GM12878 (cell line): ENCODE results near the gene FXYD3. TPM values are rescaled to one million over a fixed set of nuclear protein-coding genes. Genes with fewer than 3 reads are reported as not detected.

Experiments
- ATAC-seq: fragments of 200-7000 bp; cut with Tn5 transposase; 3 replicates; pipeline ENCODE4 v1.9.1; 2020; ENCODE audit warnings: mild to moderate bottlenecking, moderate library complexity
- BruUV-seq: library from RNA; stranded (reverse); fragments of 400-500 nt; replicated peaks from 2 replicates; lab custom pipeline; 2021; lab: Mats Ljungman, UMichigan
- CTCF ChIA-PET: fragments of 300-600 bp; sonication (Branson Sonifier 250); formaldehyde crosslinking; extraction: SDS; loops from one replicate; lab custom pipeline; 2021; ENCODE audit warnings: inconsistent platforms; lab: Yijun Ruan, JAX
- POLR2A ChIA-PET: fragments of 350-600 bp; formaldehyde crosslinking; extraction: SDS; loops from one replicate; lab custom pipeline; 2021; ENCODE audit warnings: inconsistent platforms; lab: Charles Lee
- RAD21 ChIA-PET: fragments of 300-600 bp; sonication (Branson Sonifier 250); formaldehyde crosslinking; loops from one replicate; lab custom pipeline; 2023; ENCODE audit warnings: antibody characterized with exemption; ENCODE audit not compliant: unreplicated experiment; lab: Charles Lee
- SMC1A ChIA-PET: fragments of 300-600 bp; sonication (Branson Sonifier 250); formaldehyde crosslinking; loops from one replicate; lab custom pipeline; 2023; ENCODE audit not compliant: unreplicated experiment, uncharacterized antibody; lab: Charles Lee
- DNase-seq: peaks from one replicate; pipeline ENCODE4 v3.0.0-alpha.2; 2011; ENCODE audit warnings: low read depth, low spot score
- FAIRE-seq: peaks from 3 replicates; lab custom pipeline; 2011; peaks lifted over from hg19 to GRCh38; lab: Jason Lieb, UNC
- H2AFZ ChIP-seq: 2 replicates; pipeline ENCODE4 v1.6.0; 2011; ENCODE audit warnings: low read depth, low read length, control low read depth; ENCODE audit not compliant: control insufficient read depth
- H3K27ac ChIP-seq: 2 replicates; pipeline ENCODE4 v1.5.1; 2011; ENCODE audit warnings: control low read depth; ENCODE audit not compliant: control insufficient read depth, insufficient read depth
- H3K27me3 ChIP-seq, 2 experiments: replicated peaks in 1 of 2; 2 replicates each; pipeline versions ENCODE4 v1.6.0 to v1.6.1; 2011; ENCODE audit warnings: low read length in 1 of 2; ENCODE audit not compliant: control insufficient read depth in 2 of 2, insufficient read depth in 2 of 2
- H3K36me3 ChIP-seq, 2 experiments: 2 replicates each; pipeline ENCODE4 v1.5.1; 2011; ENCODE audit warnings: low read length in 1 of 2; ENCODE audit not compliant: control insufficient read depth in 2 of 2, insufficient read depth in 2 of 2
- H3K4me1 ChIP-seq: 2 replicates; pipeline ENCODE4 v1.6.1; 2011; ENCODE audit warnings: mild to moderate bottlenecking, low read length, moderate library complexity, mixed read lengths; ENCODE audit not compliant: control insufficient read depth, insufficient read depth
- H3K4me2 ChIP-seq: 2 replicates; pipeline ENCODE4 v1.6.0; 2011; ENCODE audit warnings: control low read depth; ENCODE audit not compliant: control insufficient read depth, insufficient read depth
- H3K4me3 ChIP-seq: fragments of 200-600 bp; sonication (generic); 2 replicates; pipeline ENCODE4 v1.5.1; 2016
- H3K79me2 ChIP-seq: 2 replicates; pipeline ENCODE4 v1.6.0; 2011; ENCODE audit warnings: low read length; ENCODE audit not compliant: control insufficient read depth, insufficient read depth
- H3K9ac ChIP-seq: 2 replicates; pipeline ENCODE4 v1.8.0; 2011; ENCODE audit warnings: low read length, control low read depth, mixed read lengths; ENCODE audit not compliant: control insufficient read depth, insufficient read depth
- H3K9me3 ChIP-seq: replicated peaks from 3 replicates; pipeline ENCODE4 v1.5.1; 2011; ENCODE audit warnings: mild to moderate bottlenecking, low read length; ENCODE audit not compliant: control insufficient read depth, insufficient read depth
- H4K20me1 ChIP-seq: 2 replicates; pipeline ENCODE4 v1.6.0; 2011; ENCODE audit not compliant: control insufficient read depth, insufficient read depth
- BACH1 ChIP-seq: fragments of 450-650 bp; IDR thresholded peaks from 2 replicates; pipeline ENCODE4 v1.6.1; 2017; ENCODE audit warnings: mild to moderate bottlenecking, borderline replicate concordance
- CEBPB ChIP-seq, 2 experiments: fragments of 150-350 bp in 1 of 2; IDR thresholded peaks; 2 replicates each; pipeline ENCODE4 v1.6.1; 2012 to 2014; ENCODE audit warnings: low read depth in 2 of 2, low read length in 2 of 2, borderline replicate concordance in 1 of 2, inconsistent platforms in 1 of 2
- ETV6 ChIP-seq, 2 experiments: fragments of 450-650 bp in 1 of 2; IDR thresholded peaks in 1 of 2; conservative IDR thresholded peaks in 1 of 2; 2 replicates each; pipeline ENCODE4 v1.6.1; 2014; ENCODE audit warnings: antibody characterized with exemption in 1 of 2, borderline replicate concordance in 1 of 2, low read depth in 1 of 2, mild to moderate bottlenecking in 1 of 2, moderate library complexity in 1 of 2
- JUND ChIP-seq: IDR thresholded peaks from 2 replicates; pipeline ENCODE4 v1.6.1; 2012; ENCODE audit warnings: low read depth, mild to moderate bottlenecking, low read length, improper control_type of control experiment, moderate library complexity
- MAX ChIP-seq: IDR thresholded peaks from 2 replicates; pipeline ENCODE4 v1.6.1; 2012; ENCODE audit warnings: low read depth, low read length, improper control_type of control experiment
- MEF2B ChIP-seq: fragments of 450-650 bp; IDR thresholded peaks from 2 replicates; pipeline ENCODE4 v1.6.1; 2018; ENCODE audit warnings: mild to moderate bottlenecking, moderate library complexity; ENCODE audit not compliant: partially characterized antibody, poor library complexity, severe bottlenecking
- NFXL1 ChIP-seq: fragments of 450-650 bp; IDR thresholded peaks from 2 replicates; pipeline ENCODE4 v1.6.1; 2017; ENCODE audit warnings: antibody characterized with exemption, mild to moderate bottlenecking, borderline replicate concordance
- ZBTB40 ChIP-seq: fragments of 450-650 bp; IDR thresholded peaks from 2 replicates; pipeline ENCODE4 v1.6.1; 2016; ENCODE audit warnings: mild to moderate bottlenecking, moderate library complexity, borderline replicate concordance
- ZNF207 ChIP-seq: fragments of 450-650 bp; IDR thresholded peaks from 2 replicates; pipeline ENCODE4 v1.6.1; 2014; ENCODE audit warnings: antibody characterized with exemption, mild to moderate bottlenecking, borderline replicate concordance
- ZNF24 ChIP-seq: fragments of 450-650 bp; IDR thresholded peaks from 2 replicates; pipeline ENCODE4 v1.6.1; 2017; ENCODE audit warnings: antibody characterized with exemption, mild to moderate bottlenecking
- ZNF274 ChIP-seq: IDR thresholded peaks from one replicate; pipeline ENCODE4 v1.8.0; 2011; ENCODE audit not compliant: insufficient read length, insufficient read depth
- WGBS: methylation state at CpG from one replicate; pipeline ENCODE4 v1.1.6; 2016; ENCODE audit warnings: low lambda C conversion rate; ENCODE audit not compliant: insufficient replicate concordance, insufficient coverage; ENCODE audit errors: missing lambda C conversion rate; 5-methylcytosine and 5-hydroxymethylcytosine counted together
- in situ Hi-C: fragments of 300-500 bp; cut with MboI; formaldehyde crosslinking; loops from 9 replicates; pipeline ENCODE4 v1.14.3; 2018; ENCODE audit warnings: mixed read lengths
- intact Hi-C: fragments of 100-400 bp; cut with micrococcal nuclease; formaldehyde crosslinking; loops from one replicate; pipeline ENCODE4 v1.14.2; 2022; ENCODE audit not compliant: unreplicated experiment
- polyA plus RNA-seq, 11 experiments: library from polyadenylated mRNA; depleted of rRNA in 4 of 11; unstranded in 6 of 11; stranded (reverse) in 5 of 11; fragments of >200 nt; fragmentation: Nextera tagmentation in 4 of 11; fragmentation: Illumina TruSeq in 1 of 11; extraction: Ambion mirVana in 4 of 11; extraction: Trizol in 1 of 11; gene quantifications; 1 replicate in 1 of 11; 2 replicates in 10 of 11; pipeline versions ENCODE4 v1.2.1 to v1.2.3, GENCODE V29; 2011 to 2016; ENCODE audit warnings: inconsistent platforms in 2 of 11, missing spikeins in 2 of 11, low read depth in 1 of 11
- total RNA-seq, 4 experiments: library from RNA; depleted of rRNA in 3 of 4; stranded (reverse); fragments of >200 nt in 3 of 4; fragmentation: Illumina TruSeq in 1 of 4; extraction: Trizol in 1 of 4; gene quantifications; 2 replicates each; pipeline versions ENCODE4 v1.2.1 to v1.2.3, GENCODE V29; 2013 to 2021

FXYD3 gene
- total and polyA plus RNA-seq, 10 of the 15 experiments (the other 5 are each of a cell fraction or from before 2014, with no cell fraction given): 0.09 to 0.44 TPM; not detected in 8

- intact Hi-C loops: no loop called here
- FAIRE-seq: no peak
- BruUV-seq: no TSS peak
- SMC1A ChIA-PET: interaction anchor here (1.6 kb wide), 1 partner anchor 41 kb away, joined by 3 read pairs; no protein-coding TSS in a partner anchor
- CTCF ChIA-PET: interaction anchor here (1.4 kb wide), 1 partner anchor 56 kb away, joined by 3 read pairs; no protein-coding TSS in a partner anchor
- Histone ChIP-seq H3K36me3 (no peaks in the 10 kb centered on the region), H3K79me2 (no peaks in the 10 kb centered on the region), H3K4me2 (no peak overlapping the region), H3K4me1 (no peaks in the 10 kb centered on the region), H3K27ac (no peak overlapping the region), H3K9ac (no peak overlapping the region), H3K27me3 (no peaks in the 10 kb centered on the region; a peak in 1 of 4 replicates), H2AFZ (no peak overlapping the region), H3K4me3 (no peak overlapping the region), H4K20me1 (no peaks in the 10 kb centered on the region), H3K9me3 (no peaks in the 10 kb centered on the region)
- no peak for ATAC-seq
- 62% methylated on average over 13 of the region's 13 CpGs for WGBS
- in situ Hi-C loops: no loop called here
- DNase-seq: no peak
- RAD21 ChIA-PET: no interaction called here
- TF ChIP-seq MEF2B (no peak), ZNF24 (no peak), BACH1 (no peak), ZNF207 (no peak), ZNF274 (no peak), MAX (no peak), CEBPB (IDR thresholded peaks at IDR 0.05; ENCODE audit: borderline replicate concordance in 1 of 2, low read depth in 2 of 2, low read length in 2 of 2) (no peak), ZBTB40 (no peak), ETV6 (conservative IDR thresholded peaks at IDR 0.05 in 1 of 2, IDR thresholded peaks at IDR 0.05 in 1 of 2; ENCODE audit: borderline replicate concordance in 1 of 2, low read depth in 1 of 2) (no peak), JUND (no peak), NFXL1 (no peak)
- POLR2A ChIA-PET: no interaction called here
These were observed 15.7 kb upstream of the FXYD3 start for GRCh38 chr19:35099897-35100275.
